ENCODE measurements around the gene SPINK4. TPM values are rescaled to one million over a fixed set of nuclear protein-coding genes. Genes with fewer than 3 reads are reported as not detected.

The SPINK4 gene
- total RNA-seq, 1 donor from 2014 or later: not detected

- no peaks in the 10 kb centered on the region for H3K4me1 Mint-ChIP-seq (ENCODE audit: unreplicated experiment)
- no peaks in the 10 kb centered on the region for H3K9me3 Mint-ChIP-seq (ENCODE audit: unreplicated experiment)
- H3K36me3 Mint-ChIP-seq (ENCODE audit: unreplicated experiment): no peaks in the 10 kb centered on the region
- peaks cover 11% of the 10 kb centered on the region for H3K27me3 Mint-ChIP-seq (ENCODE audit: unreplicated experiment)
- TF ChIP-seq CTCF (IDR thresholded peaks at IDR 0.05): no peak
- DNase-seq (ENCODE audit: extremely low spot score, unreplicated experiment): no peak
- no peak overlapping the region for H3K27ac Mint-ChIP-seq (ENCODE audit: unreplicated experiment)
- H3K4me3 Mint-ChIP-seq (ENCODE audit: unreplicated experiment): no peak overlapping the region
Measured at GRCh38 chr9:33244137-33244784, 4.3 kb downstream of the SPINK4 start.

GRCh38 chr9:33245341-33245740 is 5.4 kb downstream of the SPINK4 start:
- Mint-ChIP-seq H3K9me3 (ENCODE audit: unreplicated experiment) (no peaks in the 10 kb centered on the region), H3K4me1 (ENCODE audit: unreplicated experiment) (no peaks in the 10 kb centered on the region), H3K4me3 (ENCODE audit: unreplicated experiment) (no peak overlapping the region), H3K27me3 (ENCODE audit: unreplicated experiment) (peaks cover 11% of the 10 kb centered on the region), H3K36me3 (ENCODE audit: unreplicated experiment) (no peaks in the 10 kb centered on the region), H3K27ac (ENCODE audit: unreplicated experiment) (no peak overlapping the region)
- no peak for TF ChIP-seq CTCF (IDR thresholded peaks at IDR 0.05)
- DNase-seq (ENCODE audit: extremely low spot score, unreplicated experiment): no peak

GRCh38 chr9:33246269-33246860 is 6.4 kb downstream of the SPINK4 start:
- Mint-ChIP-seq H3K27me3 (ENCODE audit: unreplicated experiment) (peaks cover 4% of the 10 kb centered on the region), H3K4me1 (ENCODE audit: unreplicated experiment) (no peaks in the 10 kb centered on the region), H3K9me3 (ENCODE audit: unreplicated experiment) (no peaks in the 10 kb centered on the region), H3K27ac (ENCODE audit: unreplicated experiment) (no peak overlapping the region), H3K36me3 (ENCODE audit: unreplicated experiment) (peaks cover 2% of the 10 kb centered on the region), H3K4me3 (ENCODE audit: unreplicated experiment) (no peak overlapping the region)
- TF ChIP-seq CTCF (IDR thresholded peaks at IDR 0.05): no peak
- DNase-seq (ENCODE audit: extremely low spot score, unreplicated experiment): no peak

GRCh38 chr9:33248606-33249005 is 8.6 kb downstream of the SPINK4 start:
- H3K9me3 Mint-ChIP-seq (ENCODE audit: unreplicated experiment): no peaks in the 10 kb centered on the region
- no peak for DNase-seq (ENCODE audit: extremely low spot score, unreplicated experiment)
- no peak for TF ChIP-seq CTCF (IDR thresholded peaks at IDR 0.05)
- H3K4me3 Mint-ChIP-seq (ENCODE audit: unreplicated experiment): no peak overlapping the region
- H3K36me3 Mint-ChIP-seq (ENCODE audit: unreplicated experiment): peaks cover 13% of the 10 kb centered on the region
- no peaks in the 10 kb centered on the region for H3K27me3 Mint-ChIP-seq (ENCODE audit: unreplicated experiment)
- no peaks in the 10 kb centered on the region for H3K4me1 Mint-ChIP-seq (ENCODE audit: unreplicated experiment)
- no peak overlapping the region for H3K27ac Mint-ChIP-seq (ENCODE audit: unreplicated experiment)

- Mint-ChIP-seq H3K36me3 (ENCODE audit: unreplicated experiment) (peaks cover 15% of the 10 kb centered on the region), H3K27ac (ENCODE audit: unreplicated experiment) (no peak overlapping the region), H3K4me1 (ENCODE audit: unreplicated experiment) (no peaks in the 10 kb centered on the region), H3K4me3 (ENCODE audit: unreplicated experiment) (no peak overlapping the region), H3K27me3 (ENCODE audit: unreplicated experiment) (no peaks in the 10 kb centered on the region), H3K9me3 (ENCODE audit: unreplicated experiment) (no peaks in the 10 kb centered on the region)
- DNase-seq (ENCODE audit: extremely low spot score, unreplicated experiment): no peak
- TF ChIP-seq CTCF (IDR thresholded peaks at IDR 0.05): no peak
Measured at GRCh38 chr9:33249087-33249658, 9.2 kb downstream of the SPINK4 start.

Data from osteocyte (in vitro differentiated cells).